Neural cell (in vitro differentiated cells): ENCODE results near the gene PLCB4. TPM values are rescaled to one million over a fixed set of nuclear protein-coding genes. Genes with fewer than 3 reads are reported as not detected.
"Not testable (repeated sequence)": the region's sequence is repeated elsewhere in the genome, so short reads cannot be mapped to it uniquely, and the experiment has no call there.

Source experiments
- H2AFZ ChIP-seq: fragments of 200-600, 300-800 bp; sonication (generic), shearing (Covaris generic); 2 replicates; pipeline ENCODE4 v1.6.0; 2014; ENCODE audit warnings: low read depth, mild to moderate bottlenecking, antibody characterized with exemption, low read length, moderate library complexity
- H3F3A ChIP-seq: fragments of 200-600 bp; shearing (Covaris generic); 2 replicates; pipeline ENCODE4 v1.6.1; 2016; ENCODE audit warnings: mild to moderate bottlenecking, moderate library complexity, mixed read lengths, antibody characterized with exemption, low read length; ENCODE audit not compliant: insufficient read depth, poor library complexity, severe bottlenecking
- H3K27ac ChIP-seq: fragments of 200-600, 300-800 bp; sonication (generic), shearing (Covaris generic); 2 replicates; pipeline ENCODE4 v1.5.1; 2014; ENCODE audit warnings: mild to moderate bottlenecking, low read length, moderate library complexity
- H3K27me3 ChIP-seq: fragments of 300-800, 200-600 bp; sonication (generic), shearing (Covaris generic); 2 replicates; pipeline ENCODE4 v1.6.0; 2014; ENCODE audit warnings: mild to moderate bottlenecking, low read depth, low read length, moderate library complexity; ENCODE audit not compliant: insufficient read depth
- H3K36me3 ChIP-seq: fragments of 300-800, 200-600 bp; sonication (generic), shearing (Covaris generic); 2 replicates; pipeline ENCODE4 v1.5.1; 2014; ENCODE audit warnings: mild to moderate bottlenecking, antibody characterized with exemption, low read length, moderate library complexity; ENCODE audit not compliant: insufficient read depth
- H3K4me2 ChIP-seq: fragments of 300-800, 200-600 bp; sonication (generic), shearing (Covaris generic); 2 replicates; pipeline ENCODE4 v1.6.0; 2014; ENCODE audit warnings: mild to moderate bottlenecking, low read length
- H3K4me3 ChIP-seq: fragments of 300-800, 200-600 bp; sonication (generic), shearing (Covaris generic); 2 replicates; pipeline ENCODE4 v1.5.1; 2014; ENCODE audit warnings: mild to moderate bottlenecking, low read length, moderate library complexity
- H3K79me2 ChIP-seq: fragments of 200-600 bp; shearing (Covaris generic); replicated peaks from 2 replicates; pipeline ENCODE4 v1.6.0; 2014; ENCODE audit warnings: mild to moderate bottlenecking, low read length, moderate library complexity; ENCODE audit not compliant: insufficient read depth
- H3K9ac ChIP-seq: fragments of 300-800, 200-600 bp; sonication (generic), shearing (Covaris generic); 2 replicates; pipeline ENCODE4 v1.6.1; 2016; ENCODE audit warnings: mild to moderate bottlenecking, low read length, mixed read lengths
- H3K9me2 ChIP-seq: fragments of 200-600 bp; shearing (Covaris generic); 2 replicates; pipeline ENCODE4 v1.6.1; 2016; ENCODE audit warnings: mild to moderate bottlenecking, low read length, mixed read lengths; ENCODE audit not compliant: insufficient read depth
- H3K9me3 ChIP-seq: fragments of 200-600, 300-800 bp; sonication (generic), shearing (Covaris generic); 2 replicates; pipeline ENCODE4 v1.6.1; 2016; ENCODE audit warnings: mild to moderate bottlenecking, mixed run types, low read length, moderate library complexity, mixed read lengths
- H4K20me1 ChIP-seq: fragments of 200-600 bp; shearing (Covaris generic); 2 replicates; pipeline ENCODE4 v1.6.1; 2016; ENCODE audit warnings: mild to moderate bottlenecking, mixed run types; ENCODE audit not compliant: insufficient read depth
- EP300 ChIP-seq: fragments of 450-650 bp; conservative IDR thresholded peaks from 2 replicates; pipeline ENCODE4 v1.6.1; 2014; ENCODE audit warnings: antibody characterized with exemption, mild to moderate bottlenecking, moderate library complexity; ENCODE audit not compliant: poor library complexity, severe bottlenecking
- EZH2 ChIP-seq: fragments of 200-600, 300-800 bp; shearing (Covaris generic), sonication (generic); IDR thresholded peaks from 2 replicates; pipeline ENCODE4 v1.6.1; 2014; ENCODE audit warnings: antibody characterized with exemption, low read length, borderline replicate concordance, mild to moderate bottlenecking; ENCODE audit not compliant: insufficient read depth, poor library complexity, severe bottlenecking
- MXI1 ChIP-seq: fragments of 450-650 bp; conservative IDR thresholded peaks from 2 replicates; pipeline ENCODE4 v1.6.1; 2014; ENCODE audit warnings: antibody characterized with exemption, mild to moderate bottlenecking; ENCODE audit not compliant: poor library complexity, severe bottlenecking
- POLR2AphosphoS5 ChIP-seq: IDR thresholded peaks from 2 replicates; pipeline ENCODE4 v1.6.1; 2012
- RAD21 ChIP-seq: fragments of 450-650 bp; conservative IDR thresholded peaks from 2 replicates; pipeline ENCODE4 v1.6.1; 2014; ENCODE audit warnings: antibody characterized with exemption, mild to moderate bottlenecking, moderate library complexity
- SMC3 ChIP-seq: fragments of 450-650 bp; conservative IDR thresholded peaks from 2 replicates; pipeline ENCODE4 v1.6.1; 2014; ENCODE audit warnings: antibody characterized with exemption, mild to moderate bottlenecking, moderate library complexity; ENCODE audit not compliant: poor library complexity
- TAF1 ChIP-seq: IDR thresholded peaks from 2 replicates; pipeline ENCODE4 v1.6.1; 2012; ENCODE audit warnings: low read depth
- polyA plus RNA-seq: library from polyadenylated mRNA; depleted of rRNA; stranded (reverse); fragments of >200 nt; gene quantifications from 2 replicates; pipeline ENCODE4 v1.2.3, GENCODE V29; 2014
- TF ChIP-seq, protein P1 (sequence below): IDR thresholded peaks from 2 replicates; pipeline ENCODE4 v1.6.1; 2012; ENCODE audit warnings: borderline replicate concordance
- TF ChIP-seq, protein P2 (sequence below): fragments of 450-650 bp; IDR thresholded peaks from 2 replicates; pipeline ENCODE4 v1.5.1; 2014; ENCODE audit warnings: antibody characterized with exemption, mild to moderate bottlenecking, moderate library complexity; ENCODE audit not compliant: poor library complexity, severe bottlenecking

PLCB4 gene
- polyA plus RNA-seq, 1 donor from 2014 or later: 13.1 TPM

DNA sequence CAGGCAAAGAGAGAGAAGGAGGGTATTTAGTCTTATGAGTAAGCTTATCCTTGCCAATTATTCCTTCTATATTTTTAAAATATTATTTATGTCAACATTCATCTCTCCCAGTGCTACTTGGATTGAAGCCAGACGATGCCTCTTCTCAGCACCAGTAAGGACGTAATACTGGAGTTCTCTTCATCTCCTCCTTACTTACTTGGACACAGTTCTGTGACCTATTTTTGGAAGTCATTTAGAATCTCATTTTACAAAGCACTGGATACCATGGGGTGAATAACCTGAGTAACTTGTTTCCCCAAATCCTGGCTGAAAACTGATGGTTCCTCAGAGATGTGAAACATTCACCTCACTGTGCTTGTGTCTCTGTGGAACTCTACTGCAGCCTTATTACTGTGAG lies 308.1 kb downstream of the PLCB4 start:
- TF ChIP-seq TAF1 (no peak), EZH2 (no peak), SMC3 (no peak), POLR2AphosphoS5 (no peak), MXI1 (no peak), RAD21 (no peak), EP300 (no peak)
- TF ChIP-seq, protein P1, sequence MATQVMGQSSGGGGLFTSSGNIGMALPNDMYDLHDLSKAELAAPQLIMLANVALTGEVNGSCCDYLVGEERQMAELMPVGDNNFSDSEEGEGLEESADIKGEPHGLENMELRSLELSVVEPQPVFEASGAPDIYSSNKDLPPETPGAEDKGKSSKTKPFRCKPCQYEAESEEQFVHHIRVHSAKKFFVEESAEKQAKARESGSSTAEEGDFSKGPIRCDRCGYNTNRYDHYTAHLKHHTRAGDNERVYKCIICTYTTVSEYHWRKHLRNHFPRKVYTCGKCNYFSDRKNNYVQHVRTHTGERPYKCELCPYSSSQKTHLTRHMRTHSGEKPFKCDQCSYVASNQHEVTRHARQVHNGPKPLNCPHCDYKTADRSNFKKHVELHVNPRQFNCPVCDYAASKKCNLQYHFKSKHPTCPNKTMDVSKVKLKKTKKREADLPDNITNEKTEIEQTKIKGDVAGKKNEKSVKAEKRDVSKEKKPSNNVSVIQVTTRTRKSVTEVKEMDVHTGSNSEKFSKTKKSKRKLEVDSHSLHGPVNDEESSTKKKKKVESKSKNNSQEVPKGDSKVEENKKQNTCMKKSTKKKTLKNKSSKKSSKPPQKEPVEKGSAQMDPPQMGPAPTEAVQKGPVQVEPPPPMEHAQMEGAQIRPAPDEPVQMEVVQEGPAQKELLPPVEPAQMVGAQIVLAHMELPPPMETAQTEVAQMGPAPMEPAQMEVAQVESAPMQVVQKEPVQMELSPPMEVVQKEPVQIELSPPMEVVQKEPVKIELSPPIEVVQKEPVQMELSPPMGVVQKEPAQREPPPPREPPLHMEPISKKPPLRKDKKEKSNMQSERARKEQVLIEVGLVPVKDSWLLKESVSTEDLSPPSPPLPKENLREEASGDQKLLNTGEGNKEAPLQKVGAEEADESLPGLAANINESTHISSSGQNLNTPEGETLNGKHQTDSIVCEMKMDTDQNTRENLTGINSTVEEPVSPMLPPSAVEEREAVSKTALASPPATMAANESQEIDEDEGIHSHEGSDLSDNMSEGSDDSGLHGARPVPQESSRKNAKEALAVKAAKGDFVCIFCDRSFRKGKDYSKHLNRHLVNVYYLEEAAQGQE: no peak
- TF ChIP-seq, protein P2, sequence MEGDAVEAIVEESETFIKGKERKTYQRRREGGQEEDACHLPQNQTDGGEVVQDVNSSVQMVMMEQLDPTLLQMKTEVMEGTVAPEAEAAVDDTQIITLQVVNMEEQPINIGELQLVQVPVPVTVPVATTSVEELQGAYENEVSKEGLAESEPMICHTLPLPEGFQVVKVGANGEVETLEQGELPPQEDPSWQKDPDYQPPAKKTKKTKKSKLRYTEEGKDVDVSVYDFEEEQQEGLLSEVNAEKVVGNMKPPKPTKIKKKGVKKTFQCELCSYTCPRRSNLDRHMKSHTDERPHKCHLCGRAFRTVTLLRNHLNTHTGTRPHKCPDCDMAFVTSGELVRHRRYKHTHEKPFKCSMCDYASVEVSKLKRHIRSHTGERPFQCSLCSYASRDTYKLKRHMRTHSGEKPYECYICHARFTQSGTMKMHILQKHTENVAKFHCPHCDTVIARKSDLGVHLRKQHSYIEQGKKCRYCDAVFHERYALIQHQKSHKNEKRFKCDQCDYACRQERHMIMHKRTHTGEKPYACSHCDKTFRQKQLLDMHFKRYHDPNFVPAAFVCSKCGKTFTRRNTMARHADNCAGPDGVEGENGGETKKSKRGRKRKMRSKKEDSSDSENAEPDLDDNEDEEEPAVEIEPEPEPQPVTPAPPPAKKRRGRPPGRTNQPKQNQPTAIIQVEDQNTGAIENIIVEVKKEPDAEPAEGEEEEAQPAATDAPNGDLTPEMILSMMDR: no peak
- no peaks in the 10 kb centered on the region for H4K20me1 ChIP-seq

DNA sequence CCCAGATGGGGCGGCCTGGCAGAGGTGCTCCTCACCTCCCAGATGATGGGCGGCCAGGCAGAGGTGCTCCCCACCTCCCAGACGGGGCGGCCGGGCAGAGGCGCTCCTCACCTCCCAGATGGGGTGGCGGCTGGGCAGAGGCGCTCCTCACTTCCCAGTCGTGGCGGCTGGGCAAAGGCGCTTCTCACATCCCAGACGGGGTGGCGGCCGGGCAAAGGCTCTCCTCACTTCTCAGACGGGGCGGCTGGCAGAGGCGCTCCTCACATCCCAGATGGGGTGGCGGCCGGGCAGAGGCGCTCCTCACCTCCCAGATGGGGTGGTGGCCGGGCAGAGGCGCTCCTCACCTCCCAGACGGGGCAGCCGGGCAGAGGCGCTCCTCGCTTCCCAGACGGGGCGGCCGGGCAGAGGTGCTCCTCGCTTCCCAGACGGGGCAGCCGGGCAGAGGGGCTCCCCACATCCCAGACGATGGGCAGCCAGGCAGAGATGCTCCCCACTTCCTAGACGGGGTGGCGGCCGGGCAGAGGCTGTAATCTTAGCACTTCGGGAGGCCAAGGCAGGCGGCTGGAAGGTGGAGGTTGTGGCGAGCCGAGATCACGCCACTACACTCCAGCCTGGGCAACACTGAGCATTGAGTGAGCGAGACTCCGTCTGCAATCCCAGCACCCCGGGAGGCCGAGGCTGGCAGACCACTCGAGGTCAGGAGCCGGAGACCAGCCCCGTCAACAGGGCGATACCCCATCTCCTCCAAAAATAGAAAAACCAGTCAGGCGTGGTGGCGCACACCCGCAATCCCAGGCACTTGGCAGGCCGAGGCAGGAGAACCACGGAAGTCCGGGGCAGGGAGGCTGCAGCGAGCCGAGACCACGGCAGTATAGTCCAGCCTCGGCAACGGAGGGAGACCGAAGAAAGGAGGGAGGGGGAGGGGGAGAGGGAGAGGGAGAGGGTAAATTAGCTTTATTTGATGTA lies 316.7 kb downstream of the PLCB4 start:
- not testable (repeated sequence) for H3K4me3 ChIP-seq, H3K9me3 ChIP-seq, H3K9ac ChIP-seq, H3K79me2 ChIP-seq, H3K9me2 ChIP-seq, H3K4me2 ChIP-seq, H3K27ac ChIP-seq, H4K20me1 ChIP-seq, H3K36me3 ChIP-seq, H3K27me3 ChIP-seq, H3F3A ChIP-seq, H2AFZ ChIP-seq

More for the DNA sequence above, 308.1 kb downstream of the PLCB4 start:
- Histone ChIP-seq H3K27me3 (no peaks in the 10 kb centered on the region), H3K9me2 (no peaks in the 10 kb centered on the region), H2AFZ (no peak overlapping the region), H3K9me3 (no peaks in the 10 kb centered on the region), H3F3A (no peaks in the 10 kb centered on the region), H3K4me3 (no peak overlapping the region), H3K4me2 (no peak overlapping the region), H3K79me2 (no peaks in the 10 kb centered on the region), H3K36me3 (no peaks in the 10 kb centered on the region), H3K9ac (no peak overlapping the region), H3K27ac (no peak overlapping the region)
